ENCODE data around the gene ARHGAP27.

Gene ARHGAP27

DNA sequence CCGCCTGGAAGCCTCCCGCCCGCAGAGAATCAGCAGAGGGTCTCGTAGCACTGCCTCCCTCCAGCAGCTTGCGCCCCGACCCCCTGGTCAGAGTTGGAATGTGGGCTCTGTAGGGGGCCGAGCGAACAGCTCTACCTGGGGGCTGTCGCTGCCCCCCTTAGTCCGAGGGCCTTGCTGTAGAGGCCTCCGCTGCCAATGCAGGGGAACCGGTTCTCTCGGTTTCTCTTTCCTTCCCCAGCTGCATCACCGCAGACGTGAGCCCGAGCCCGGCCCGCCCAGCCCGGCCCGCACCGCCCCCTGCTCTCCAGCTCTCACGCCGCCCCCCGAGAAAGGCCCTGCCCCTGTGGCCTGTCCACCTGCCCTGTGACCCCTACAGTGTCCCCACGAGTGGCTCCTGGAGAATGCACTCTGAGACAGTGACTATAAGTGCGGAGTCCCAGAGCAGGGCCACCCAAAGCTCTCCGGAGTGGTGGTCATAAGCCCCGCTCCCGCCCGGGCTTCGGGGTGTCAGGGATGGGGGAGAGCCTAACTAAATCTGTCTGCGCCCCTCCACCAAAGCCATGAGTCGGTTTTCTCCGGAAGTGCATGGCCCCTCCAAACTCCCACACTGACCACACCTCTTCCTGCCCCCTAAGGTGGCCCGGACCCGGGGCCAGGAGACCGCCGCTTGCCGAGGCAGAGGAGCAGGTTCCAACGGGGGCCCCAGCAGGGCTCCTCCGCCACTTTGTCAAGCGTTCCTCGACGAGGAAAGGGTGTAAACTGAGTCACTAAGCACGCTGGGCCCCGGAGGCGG lies 1.7 kb downstream of the ARHGAP27 start:
- DNase-seq (ENCODE audit: low spot score), result no peak

GRCh38 chr17:45430006-45430737 lies 2.5 kb downstream of the ARHGAP27 start:
- no peak for DNase-seq (ENCODE audit: low spot score)

- no peak for DNase-seq (ENCODE audit: low spot score)
These were observed 3.2 kb downstream of the ARHGAP27 start for GRCh38 chr17:45429339-45430005.

DNA sequence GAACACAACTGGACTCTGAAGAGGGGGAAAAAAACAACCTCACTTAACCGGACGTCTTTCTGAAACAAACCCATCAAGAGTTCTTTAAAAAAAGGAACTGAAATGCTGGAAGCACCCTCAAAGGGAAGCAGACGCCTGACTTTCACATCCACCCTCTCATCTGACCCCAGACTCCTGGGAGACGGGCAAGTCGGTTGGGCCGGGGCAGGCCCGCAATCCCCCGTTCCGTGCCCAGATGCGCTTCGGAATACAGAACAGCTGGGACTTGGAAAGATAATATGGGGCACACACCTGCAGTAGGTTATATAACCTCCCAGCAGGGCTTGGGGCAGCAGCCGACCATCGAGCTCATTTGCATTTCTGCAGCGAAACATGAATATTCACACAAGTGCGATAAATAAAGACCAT lies 3.7 kb downstream of the ARHGAP27 start:
- DNase-seq (ENCODE audit: low spot score), result peak; percentile 45

DNA sequence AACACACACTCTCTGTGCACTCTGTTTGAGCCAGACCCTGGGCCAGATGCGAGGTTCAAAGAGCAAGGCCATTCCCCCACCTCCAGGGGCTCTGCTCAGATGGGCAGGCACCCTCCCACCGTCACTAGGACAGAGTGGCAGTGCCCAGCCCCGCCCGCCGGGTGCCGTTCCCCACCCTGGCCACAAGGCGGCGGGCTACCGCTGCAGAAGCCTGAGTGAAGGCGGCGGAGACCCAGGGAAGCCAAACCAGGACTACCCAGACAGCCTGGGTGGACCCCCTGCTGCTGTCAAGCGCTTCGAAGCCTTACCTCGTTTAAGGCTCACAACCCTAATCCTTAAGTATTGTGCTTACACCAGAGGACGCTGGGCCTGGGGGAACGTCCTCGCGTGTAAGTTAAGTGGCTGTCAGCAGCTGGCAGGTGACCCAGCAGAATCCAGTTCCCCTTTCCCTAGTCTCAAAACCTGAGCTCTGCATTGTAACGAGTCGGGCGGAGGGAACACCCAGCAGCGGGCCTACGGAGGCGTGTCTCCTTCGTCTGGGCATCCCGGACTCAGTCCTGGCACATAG lies 4.5 kb downstream of the ARHGAP27 start:
- peak; percentile 78 for DNase-seq (ENCODE audit: low spot score)

DNA sequence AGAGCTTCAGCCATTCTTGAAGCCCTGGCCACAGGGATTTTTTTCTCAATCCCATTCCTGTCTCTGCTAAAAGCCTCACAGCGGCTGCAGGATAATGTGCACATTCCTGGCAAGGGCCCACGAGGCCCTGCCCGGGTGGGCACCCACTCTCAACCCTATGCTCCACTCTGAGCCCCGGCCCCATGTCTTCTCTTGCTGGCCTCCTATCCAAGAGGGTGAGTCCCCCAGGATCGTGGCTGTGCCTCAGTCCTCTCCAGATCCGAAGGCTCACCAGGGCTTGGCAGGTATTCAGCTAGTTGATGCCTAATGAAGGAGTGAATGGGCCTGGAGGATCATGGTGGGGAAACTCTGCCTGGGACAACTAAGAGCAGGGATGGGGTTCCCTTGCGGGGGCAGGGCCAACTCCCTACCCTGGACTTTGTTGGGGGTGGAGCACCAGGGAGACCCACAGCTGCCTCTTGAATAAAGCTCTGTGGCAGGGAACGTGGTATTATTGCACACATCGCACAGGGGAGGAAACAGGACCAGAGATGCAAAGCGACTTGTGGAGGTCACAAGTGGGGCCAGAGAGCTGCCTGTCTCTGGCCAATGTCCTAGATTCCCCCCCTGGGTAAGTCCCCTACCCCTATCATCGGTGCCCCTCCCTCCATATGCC lies 5.4 kb downstream of the ARHGAP27 start:
- DNase-seq (ENCODE audit: low spot score), result no peak

DNA sequence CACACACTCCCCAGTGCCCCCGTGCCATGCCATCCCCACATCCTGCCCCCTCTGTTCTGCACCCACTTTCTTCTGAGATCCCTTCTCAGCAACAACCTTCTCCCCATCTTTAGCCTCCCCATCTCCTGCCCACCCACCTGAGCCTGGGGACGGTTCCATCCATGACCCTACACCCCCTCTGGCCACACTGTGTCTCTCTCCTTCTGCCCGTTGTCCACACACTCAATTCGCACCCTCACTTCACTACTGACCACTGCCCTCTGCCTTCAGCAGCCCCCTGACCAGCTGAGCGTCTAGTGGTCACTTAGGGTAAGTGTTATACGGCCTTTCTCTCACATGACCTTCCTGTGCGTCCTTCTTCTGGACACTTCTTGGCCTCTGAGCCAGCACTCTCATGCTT lies 6.1 kb downstream of the ARHGAP27 start:
- no peak for DNase-seq (ENCODE audit: low spot score)

- no peak for DNase-seq (ENCODE audit: low spot score)
These were observed 6.7 kb downstream of the ARHGAP27 start for GRCh38 chr17:45425984-45426413.

GRCh38 chr17:45425125-45425983 lies 7.3 kb downstream of the ARHGAP27 start:
- peak; percentile 92 for DNase-seq (ENCODE audit: low spot score)

- DNase-seq (ENCODE audit: low spot score), result no peak
These were observed 7.9 kb downstream of the ARHGAP27 start for GRCh38 chr17:45424769-45425124.

DNA sequence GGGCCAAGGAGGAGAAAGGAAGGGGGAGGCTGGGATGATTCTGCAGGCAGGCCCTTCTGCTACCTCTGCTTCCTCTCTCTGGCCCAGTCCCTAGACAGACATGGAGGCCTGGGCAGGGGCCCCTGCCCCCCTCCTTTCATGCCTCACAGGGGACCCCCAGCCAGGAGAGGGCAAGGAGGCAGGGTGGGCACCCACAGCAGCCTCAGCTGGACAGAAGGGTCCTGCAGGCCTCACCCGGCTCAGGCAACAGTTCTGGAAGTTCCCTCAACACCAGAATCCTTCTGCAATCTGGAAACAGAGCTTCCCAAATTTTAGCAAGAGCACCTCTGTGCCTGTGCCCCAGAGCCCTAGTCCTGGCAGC lies 8.7 kb downstream of the ARHGAP27 start:
- DNase-seq (ENCODE audit: low spot score), result no peak

DNA sequence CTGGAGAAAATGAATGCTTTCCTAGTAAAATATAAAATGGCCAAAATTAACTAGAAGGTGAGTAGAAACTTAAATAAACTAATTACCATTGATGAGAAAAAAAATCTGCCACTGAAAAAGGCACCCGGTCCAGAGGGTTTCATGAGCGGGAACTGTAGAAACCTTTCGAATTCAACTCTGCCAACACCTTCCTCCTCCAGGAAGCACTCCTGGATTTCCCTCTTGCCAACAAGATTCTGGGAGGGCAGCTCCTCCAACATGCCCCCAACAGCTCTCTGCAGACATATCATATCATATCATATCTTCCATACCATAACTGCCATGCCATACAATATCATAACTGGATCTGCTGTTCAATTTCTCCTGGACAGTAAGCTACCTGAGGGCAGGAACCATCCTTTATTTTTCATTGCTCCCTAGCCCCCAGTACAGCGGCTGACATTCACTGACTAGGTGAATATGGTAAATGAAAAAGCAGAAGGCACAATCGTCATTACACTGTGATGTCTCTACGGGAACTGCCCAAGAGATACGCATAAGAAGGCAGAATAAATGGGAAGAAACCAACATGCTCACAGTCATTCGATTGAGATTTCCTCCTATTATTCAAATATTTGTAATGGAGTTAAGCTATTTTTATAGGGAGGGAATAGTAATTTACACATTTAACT lies 9.2 kb downstream of the ARHGAP27 start:
- DNase-seq (ENCODE audit: low spot score), result no peak

GRCh38 chr17:45414990-45415881 lies 17.4 kb downstream of the ARHGAP27 start:
- no peak for DNase-seq (ENCODE audit: low spot score)

DNA sequence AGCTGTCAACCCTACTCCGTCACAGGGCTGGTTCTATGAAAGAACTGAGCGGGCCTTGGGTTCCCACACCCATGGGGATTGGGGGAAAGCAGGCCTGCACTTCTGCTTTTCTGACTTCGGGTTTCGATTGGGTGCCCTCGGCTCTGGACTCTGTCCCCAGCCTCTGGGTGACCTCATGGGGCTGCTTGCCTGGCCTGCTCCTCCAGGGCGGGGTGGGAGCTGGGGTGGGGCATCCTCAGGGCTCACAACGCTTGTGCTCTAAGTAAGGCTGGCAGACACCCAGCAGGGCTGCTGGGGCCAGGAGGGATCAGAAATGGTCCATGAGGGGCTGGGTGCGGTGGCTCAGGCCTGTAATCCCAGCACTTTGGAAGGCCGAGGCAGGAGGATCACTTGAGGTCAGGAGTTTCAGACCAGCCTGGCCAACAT lies 19.2 kb downstream of the ARHGAP27 start:
- no peak for DNase-seq (ENCODE audit: low spot score)

- DNase-seq (ENCODE audit: low spot score), result no peak
These were observed 21.1 kb downstream of the ARHGAP27 start for GRCh38 chr17:45411348-45412105.

DNA sequence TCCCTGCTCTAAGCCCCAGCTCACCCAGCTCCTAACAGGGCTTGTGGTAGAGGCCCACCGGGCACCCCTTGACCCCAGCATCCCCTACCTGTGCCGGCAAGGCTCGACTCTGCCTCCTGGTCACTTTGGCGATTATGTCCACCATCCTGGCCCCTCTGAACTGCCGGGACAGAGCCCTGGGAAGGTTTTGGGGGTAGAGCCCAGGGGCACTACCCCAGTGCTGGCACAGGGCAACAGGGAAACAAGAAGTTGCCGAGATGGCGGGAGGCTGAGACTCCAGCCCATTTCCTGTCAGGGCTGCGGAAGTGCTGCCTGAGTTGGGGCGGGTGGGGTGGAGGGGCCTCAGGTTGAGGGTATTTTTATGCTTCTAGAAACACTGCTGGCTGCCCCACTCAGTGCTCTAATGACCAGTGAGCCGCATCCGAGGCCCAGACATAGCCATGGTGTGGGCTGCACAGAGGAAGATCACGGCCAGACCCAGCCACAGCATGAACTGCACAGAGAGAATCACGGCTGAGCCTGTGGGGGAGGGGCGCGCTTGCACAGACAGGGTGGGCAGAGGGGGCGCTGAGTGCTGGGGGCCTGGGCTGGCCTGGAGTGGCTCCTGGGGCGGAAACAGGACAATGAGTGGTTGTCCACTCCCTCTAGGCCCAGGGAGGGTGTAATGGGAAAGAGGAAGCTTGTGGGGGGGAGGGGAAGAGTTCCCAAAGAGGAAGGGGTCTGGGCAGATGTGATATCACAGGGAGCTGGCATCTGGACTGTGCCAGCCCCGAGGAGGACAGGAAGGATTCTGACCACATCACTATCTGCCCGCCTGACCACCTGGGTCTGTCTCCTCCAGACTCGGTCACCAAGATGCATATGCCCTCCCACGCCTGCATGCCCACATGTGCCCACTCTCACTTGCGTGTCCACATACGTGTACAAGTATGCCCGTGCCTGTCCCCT lies 22.3 kb downstream of the ARHGAP27 start:
- DNase-seq (ENCODE audit: low spot score), result no peak

DNA sequence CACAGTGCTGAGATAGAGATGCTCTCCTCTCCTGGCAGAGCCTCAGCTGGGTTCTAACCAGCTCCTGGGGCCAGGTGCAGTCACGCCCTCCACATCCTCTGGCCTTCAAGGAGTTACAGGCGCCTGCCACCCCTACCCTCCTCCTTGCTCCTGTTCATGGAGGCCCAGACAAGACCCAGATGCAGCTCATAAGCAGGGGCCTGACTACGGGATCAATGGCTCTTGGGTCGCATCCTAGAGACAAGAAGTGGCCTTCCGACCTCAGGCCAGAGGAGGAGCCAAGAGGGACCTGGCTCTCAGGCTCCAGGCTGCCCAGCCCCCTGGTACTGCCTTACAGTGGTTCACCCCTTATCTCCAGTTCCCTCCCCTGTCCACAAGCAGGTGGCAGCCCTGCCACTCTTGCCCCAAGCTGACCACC lies 23.0 kb downstream of the ARHGAP27 start:
- no peak for DNase-seq (ENCODE audit: low spot score)
